PC-3 (cell line): ENCODE results near the gene YAF2.

Source experiments
- CTCF ChIP-seq: fragments of 300-600 bp; sonication (generic); conservative IDR thresholded peaks from 2 replicates; pipeline ENCODE4 v1.5.1; 2017; ENCODE audit warnings: antibody characterized with exemption, low read depth, mild to moderate bottlenecking, low read length
- EZH2 ChIP-seq: fragments of 300-600 bp; sonication (generic); IDR thresholded peaks from one replicate; pipeline ENCODE4 v1.6.1; 2017; ENCODE audit warnings: antibody characterized with exemption, mild to moderate bottlenecking, low read length; ENCODE audit not compliant: unreplicated experiment

- TF ChIP-seq CTCF (no peak), EZH2 (no peak)
Observed at GRCh38 chr12:42201063-42201462, 37.0 kb downstream of the YAF2 start.
